Raji (cell line): Measurements from ENCODE around the gene GOLM1.

ENCODE experiments used
- POLR2A ChIP-seq: IDR thresholded peaks from 2 replicates; pipeline ENCODE4 v1.6.1; 2011; ENCODE audit warnings: low read depth, low read length, control low read depth; ENCODE audit not compliant: insufficient read depth

Gene GOLM1

GRCh38 chr9:85981369-85981768 is 118.0 kb downstream of the GOLM1 start:
- no peak for TF ChIP-seq POLR2A

GRCh38 chr9:85978496-85978895 is 120.9 kb downstream of the GOLM1 start:
- no peak for TF ChIP-seq POLR2A
